Kidney capillary endothelial cell (primary cell): Measurements from ENCODE around the gene BACE2.

Source experiments
- DNase-seq: peaks from one replicate; pipeline ENCODE4 v3.0.0-alpha.2; 2018; ENCODE audit warnings: low spot score

BACE2 gene

GRCh38 chr21:41322496-41323382 is 154.8 kb downstream of the BACE2 start:
- DNase-seq, result no peak

DNA sequence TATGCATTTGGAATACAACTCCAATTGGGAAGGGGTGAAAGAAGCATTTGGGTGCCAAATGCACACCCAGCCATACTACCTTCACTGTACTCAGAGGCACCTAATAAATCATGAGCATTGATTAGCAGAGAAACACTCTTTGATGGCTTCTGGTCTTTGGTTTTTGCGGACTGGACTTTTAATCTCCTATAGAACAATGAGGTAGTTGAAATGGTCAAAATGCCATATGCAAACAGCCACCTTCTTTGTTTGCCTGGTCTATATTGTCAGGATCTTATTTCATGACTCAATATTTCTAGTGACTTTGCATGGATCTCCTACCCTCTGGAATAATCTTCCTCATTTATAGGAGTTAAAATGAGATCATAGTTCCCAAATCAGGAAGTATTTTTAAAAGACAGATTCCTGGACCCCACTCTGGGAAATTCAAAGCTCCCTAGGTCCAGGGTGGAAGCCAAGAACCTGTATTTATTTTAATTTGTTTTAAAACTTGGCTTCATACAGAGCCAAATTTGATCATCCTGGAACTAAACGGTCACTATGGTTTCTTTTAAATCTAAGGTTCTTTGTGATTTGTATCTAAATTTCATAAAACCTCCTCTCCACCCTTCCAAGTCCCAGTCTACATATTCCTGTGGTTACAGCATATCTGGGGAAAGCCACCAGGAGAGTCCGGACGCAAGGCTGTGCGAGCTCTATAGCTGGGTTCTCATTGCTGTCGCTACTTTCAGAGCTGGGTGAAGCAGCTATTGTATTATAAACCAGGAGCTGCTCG is 157.4 kb downstream of the BACE2 start:
- no peak for DNase-seq

DNA sequence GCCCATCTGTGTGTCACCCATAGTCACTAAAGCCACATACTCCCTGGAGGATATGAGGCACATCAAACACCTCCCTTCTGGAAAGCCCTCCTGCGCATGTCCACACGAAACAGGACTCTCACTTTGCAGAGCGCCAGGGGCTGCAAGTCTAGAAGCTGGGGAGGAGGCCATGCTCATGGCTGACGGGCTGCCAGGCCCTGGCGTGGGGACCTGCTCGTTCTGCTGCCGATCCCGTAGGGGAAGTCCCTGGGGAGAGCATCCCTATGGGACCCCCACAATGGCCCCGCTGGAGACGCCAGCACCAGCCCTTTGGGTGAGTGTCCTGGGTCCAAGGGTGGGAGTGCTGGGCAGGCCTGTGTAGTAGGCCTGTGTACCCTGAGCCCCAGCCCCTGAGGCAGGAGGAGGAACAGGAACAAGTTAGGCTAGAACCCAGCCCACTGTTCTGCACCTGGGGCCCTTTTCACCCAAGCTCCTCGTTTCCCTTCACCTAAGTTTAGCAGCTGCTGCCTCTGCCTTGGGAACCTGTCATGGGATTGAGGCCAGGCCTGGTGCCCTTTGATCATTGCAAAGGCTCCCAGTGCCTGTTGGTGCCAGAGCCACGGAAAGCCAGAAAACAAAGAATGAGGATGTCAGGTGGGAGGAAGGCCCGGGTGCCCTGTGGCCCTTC is 158.6 kb downstream of the BACE2 start:
- DNase-seq, result no peak

DNA sequence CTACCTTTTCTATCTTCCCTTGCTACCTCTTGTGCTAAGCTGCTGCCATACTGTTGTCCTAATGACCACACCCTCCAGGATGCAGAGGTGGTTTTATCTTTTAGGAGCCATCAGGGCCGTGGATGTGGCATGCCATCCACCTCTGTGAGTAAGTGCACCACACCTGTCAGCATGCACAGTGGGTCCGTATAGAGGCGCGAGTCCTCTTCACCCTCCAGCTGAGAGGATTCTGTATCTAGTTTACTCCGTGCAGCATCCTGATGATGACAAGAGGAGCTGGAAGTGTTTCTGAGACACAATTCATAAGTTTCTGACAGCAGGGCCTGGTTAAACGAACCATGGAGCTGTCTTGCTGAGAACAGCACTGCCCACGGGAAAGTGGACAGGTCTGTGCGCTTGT is 159.8 kb downstream of the BACE2 start:
- DNase-seq, result no peak

- DNase-seq, result no peak
These were observed 161.0 kb downstream of the BACE2 start for GRCh38 chr21:41328660-41329607.
